Measurements from ENCODE around the gene PDXP.
"Not testable (repeated sequence)": the region's sequence is repeated elsewhere in the genome, so short reads cannot be mapped to it uniquely, and the experiment has no call there.

The PDXP gene

GRCh38 chr22:37658133-37659065 is at the start of gene PDXP:
TSS of gene PDXP (plus strand) at chr22:37658723. CDS start at chr22:37658783, 60 bp downstream.
- peak; percentile 100 for DNase-seq (ENCODE audit: low spot score)

DNA sequence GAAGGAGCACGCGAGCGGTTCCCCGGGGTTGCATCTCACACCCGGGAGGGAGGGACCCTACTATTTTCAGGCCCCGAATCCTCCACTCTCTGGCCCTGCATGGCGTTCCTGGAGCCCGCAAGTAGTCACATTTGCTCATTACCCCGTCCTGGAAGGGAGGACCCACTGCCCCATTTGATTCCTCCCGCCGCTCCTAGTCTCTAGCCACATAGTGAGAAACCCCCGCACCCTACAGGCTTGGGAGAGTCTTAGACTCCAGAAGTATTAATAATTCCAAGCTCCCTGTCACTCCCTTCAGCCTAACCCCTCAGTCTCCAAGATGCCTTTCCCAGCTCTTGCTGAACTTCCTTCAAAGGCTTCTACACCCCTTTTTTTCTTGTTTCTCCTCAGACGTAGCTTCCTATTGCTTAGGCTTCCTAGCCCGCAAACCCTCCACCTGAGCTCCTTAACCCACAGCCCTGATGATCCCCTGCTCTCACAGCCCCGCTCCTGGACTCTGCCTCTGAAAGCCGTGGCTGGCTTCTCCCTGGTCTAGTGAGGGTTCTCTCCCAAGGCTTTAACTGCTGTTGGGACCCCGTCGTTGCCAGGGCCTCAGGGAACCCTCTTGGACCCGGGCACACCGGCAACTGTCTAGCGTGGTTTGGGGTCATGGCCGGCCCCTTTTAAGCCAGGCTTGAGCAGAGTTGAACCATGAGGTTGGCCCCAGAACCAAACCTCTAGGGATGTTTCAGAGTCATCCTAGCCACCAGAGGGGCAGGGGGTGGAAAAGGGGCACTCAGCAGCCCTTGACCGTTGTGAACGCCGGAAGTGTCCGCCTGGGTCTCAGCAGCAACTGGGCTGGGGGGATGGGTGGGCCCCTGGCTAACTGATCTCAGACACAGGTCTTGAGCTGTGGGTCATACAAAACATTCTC is 49.0 kb upstream of the PDXP start:
- DNase-seq (ENCODE audit: low spot score): no peak

DNA sequence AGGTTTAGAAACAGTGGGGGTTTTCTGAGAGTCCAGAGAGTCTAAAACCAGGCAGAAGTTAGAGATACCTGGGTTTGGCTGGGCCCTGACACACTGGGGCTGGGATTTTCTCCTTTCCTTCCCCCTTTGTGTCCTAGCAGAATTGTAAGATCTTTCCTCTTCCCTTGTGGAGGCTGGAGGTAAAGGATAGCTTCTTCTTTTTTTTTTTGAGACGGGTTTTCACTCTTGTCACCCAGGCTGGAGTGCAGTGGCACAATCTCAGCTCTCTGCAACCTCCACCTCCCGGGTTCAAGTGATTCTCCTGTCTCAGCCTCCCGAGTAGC is 48.4 kb upstream of the PDXP start:
- DNase-seq (ENCODE audit: low spot score): not testable (repeated sequence)

DNA sequence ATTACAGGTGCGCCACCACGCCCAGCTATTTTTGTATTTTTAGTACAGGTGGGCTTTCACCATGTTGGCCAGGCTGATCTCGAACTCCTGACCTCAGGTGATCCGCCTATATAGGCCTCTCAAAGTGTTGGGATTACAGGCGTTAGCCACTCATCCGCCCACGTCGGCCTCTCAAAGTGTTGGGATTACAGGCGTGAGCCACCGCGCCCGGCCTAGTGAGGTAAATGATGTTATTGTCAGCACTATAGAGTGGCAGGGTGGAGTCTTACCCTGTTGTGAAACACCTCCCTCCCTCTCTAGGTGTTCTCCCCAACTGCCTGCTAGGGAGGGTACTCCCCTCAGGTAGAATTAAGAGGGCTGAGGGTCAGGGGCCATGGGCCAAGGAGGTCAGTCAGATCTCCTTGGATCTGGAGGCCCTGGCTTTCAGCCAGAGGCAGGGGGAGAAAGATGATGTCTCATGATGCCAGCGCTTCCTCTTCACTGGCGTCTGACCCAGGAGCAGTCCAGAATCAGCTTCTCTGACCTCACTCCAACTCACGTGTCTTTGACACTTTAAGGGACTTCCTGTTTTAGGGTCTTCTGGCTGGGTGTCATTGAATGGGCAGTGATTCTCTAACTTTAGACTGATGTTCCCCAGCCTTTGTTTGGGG is 47.9 kb upstream of the PDXP start:
- no peak for DNase-seq (ENCODE audit: low spot score)

- DNase-seq (ENCODE audit: low spot score): no peak
Observed at GRCh38 chr22:37611207-37611606, 47.3 kb upstream of the PDXP start.

DNA sequence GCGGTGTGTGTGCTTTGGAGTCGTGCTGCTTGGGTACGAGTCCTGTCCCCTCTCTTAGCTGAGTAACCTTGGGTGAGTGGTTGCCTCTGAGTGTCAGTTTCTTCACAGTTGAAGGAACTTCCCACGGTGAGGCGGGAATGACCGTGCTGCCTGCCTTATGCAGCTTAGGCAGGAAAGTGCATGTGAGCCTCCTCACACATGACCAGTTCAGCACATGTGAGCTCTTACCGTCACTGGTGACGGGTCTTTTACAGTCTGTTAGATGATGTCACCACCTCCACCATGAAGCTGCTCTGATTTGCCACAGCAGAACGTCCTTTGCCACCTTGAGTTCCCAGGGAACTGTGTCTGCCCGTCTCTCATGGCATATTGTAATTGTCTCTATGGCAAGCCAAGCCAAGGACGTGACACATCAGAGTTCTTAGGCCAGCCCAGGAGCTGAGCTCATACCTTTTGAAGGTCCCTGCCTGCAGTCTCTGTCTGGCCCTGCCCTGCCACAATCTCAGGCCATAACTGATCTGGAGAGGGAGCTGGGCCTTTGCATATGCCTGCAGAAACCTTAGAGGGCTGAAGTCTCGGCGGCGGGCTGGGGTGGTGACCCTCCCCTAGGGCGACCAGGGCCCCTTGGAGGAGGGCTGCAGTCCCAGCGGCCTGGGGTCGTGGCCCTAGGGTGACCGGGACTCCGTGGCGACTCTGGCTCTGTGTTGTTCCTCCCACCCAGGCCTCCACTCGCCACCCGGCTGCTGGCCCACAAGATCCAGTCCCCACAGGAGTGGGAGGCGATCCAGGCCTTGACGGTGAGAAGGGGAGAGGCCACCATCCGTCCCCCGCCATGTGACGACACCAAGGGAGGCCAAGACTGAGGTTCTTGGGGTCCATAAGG is 42.1 kb upstream of the PDXP start:
- no peak for DNase-seq (ENCODE audit: low spot score)

DNA sequence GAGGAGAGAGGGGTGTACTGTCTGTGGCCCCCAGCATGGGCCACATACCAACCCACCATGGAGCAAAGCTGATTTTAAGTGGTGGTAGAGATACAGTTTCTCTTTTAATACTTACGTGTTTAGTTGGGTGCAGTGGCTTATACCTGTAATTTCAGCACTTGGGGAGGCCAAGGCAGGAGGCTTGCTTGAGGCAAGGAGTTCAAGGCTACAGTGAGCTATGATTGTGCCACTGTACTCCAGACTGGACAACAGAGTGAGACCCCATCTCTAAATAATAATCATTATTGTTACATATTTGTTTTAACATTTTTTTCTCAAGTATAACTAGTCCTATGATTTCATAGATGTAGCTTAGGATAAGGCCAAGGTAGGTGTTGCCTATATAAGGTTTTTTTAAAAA is 41.1 kb upstream of the PDXP start:
- DNase-seq (ENCODE audit: low spot score): no peak

DNA sequence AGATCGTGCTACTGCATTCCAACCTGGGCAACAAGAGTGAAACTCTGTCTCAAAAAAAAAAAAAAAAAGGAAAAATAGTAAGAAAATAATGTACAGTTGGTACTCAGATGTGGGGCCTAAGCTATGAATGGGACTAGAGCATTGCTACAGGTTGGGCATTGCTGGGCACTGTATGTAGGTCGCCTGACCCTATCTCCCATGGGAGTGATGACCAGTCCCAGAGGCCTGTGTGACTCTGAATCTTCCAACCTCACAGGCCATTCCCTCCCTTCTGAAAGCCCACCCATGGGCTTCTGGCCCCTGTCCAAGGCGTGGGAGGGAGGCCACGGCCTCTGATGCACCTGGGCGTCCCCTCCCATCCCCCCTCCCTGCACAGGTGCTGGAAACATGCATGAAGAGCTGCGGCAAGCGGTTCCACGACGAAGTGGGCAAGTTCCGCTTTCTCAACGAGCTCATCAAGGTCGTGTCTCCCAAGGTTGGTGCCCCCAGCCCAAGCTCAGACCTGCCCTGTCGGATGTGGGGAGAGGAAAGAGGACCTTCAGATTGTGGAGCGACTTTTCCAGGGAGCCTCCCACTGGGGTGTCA is 40.4 kb upstream of the PDXP start:
- DNase-seq (ENCODE audit: low spot score): no peak

DNA sequence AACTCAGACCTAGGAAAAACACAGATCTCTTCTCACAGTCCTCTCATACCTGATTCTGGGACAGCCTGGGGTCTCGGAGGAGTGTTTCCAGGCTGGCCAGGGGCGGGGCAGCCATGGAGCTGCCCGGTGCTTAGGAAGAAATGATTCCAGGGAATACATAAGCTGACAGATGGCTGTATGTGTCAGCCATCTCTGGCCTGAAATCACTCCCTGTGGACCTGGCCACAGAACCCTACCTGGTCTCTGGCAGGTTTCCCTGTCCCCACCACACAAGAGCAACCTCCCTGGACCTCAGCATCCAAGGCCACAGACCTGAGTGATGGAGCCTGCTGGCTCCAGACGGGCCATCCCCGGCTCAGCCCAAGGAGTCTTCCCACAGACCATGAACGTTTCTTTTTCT is 39.8 kb upstream of the PDXP start:
- DNase-seq (ENCODE audit: low spot score): no peak

DNA sequence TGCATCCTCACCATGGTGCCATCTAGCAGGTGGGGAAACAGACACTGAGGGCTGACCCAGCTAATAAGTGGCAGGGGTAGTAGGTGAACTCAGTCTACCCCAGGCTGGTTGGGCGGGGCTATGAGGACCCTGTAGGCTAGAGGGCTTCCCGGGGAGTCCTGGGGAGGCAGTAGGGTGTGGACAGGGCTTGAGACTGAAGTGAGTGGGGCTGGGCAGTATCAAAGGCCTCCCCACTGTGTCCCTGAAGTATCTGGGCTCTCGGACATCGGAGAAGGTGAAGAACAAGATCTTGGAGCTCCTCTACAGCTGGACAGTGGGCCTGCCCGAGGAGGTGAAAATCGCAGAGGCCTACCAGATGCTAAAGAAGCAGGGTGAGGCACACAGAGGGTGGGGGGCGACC is 38.5 kb upstream of the PDXP start:
- no peak for DNase-seq (ENCODE audit: low spot score)

GRCh38 chr22:37621352-37621860 is 37.1 kb upstream of the PDXP start:
- DNase-seq (ENCODE audit: low spot score): no peak

DNA sequence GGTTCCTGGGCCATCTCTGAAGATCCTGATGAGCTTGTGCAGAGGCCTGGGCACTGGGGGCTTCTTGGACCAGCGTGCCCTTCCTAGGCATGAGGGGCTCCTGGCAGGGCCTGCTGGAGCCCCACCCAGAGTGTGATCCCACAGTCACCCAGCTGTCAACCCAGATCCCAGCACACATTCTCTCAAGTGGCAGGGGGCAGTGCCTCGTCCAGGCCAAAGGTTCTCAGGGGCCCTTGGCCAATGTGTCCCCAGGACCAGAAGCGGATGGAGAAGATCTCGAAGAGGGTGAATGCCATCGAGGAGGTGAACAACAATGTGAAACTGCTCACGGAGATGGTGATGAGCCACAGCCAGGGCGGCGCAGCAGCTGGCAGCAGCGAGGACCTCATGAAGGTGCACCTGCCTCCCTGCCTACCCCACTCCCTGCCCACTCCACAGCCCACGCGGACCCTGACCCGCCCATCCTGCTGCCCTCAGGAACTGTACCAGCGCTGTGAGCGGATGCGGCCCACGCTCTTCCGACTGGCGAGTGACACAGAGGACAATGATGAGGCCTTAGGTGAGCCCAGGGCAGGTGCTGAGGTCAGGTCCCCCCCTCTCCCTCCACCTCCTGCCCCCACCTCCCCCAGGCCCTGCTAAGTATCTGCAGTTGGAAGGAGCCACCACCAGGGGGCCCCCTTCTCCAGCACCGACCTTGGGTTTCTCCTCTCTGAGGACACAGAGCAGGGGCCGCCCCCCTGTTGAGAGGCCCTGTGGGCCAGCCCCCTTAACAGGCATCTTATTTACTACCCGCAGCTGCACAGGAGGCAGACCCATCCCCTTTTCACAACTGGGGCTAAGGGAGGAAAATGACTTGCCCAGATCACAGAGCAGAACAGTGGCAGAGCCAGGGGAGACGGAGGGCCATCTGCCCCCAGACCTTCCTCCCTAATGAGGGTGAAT is 35.2 kb upstream of the PDXP start:
- peak; percentile 81 for DNase-seq (ENCODE audit: low spot score)

- no peak for DNase-seq (ENCODE audit: low spot score)
Observed at GRCh38 chr22:37624017-37624365, 34.5 kb upstream of the PDXP start.

DNA sequence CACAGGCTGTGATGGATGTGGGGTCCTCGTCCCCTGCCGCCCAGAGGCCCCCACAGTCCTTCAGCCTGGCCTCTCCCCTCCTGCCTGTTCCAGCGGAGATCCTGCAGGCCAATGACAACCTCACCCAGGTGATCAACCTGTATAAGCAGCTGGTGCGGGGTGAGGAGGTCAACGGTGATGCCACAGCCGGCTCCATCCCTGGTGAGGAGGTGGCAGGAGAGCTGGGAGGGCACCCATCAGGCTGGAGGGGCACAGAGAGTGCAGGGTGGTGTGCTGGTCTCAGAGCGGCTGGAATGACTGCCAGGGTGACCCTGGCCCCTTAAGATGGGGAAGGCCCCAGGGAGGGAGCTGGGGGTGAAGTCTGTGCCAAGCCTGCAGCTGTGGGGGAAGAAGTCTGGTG is 33.6 kb upstream of the PDXP start:
- no peak for DNase-seq (ENCODE audit: low spot score)

DNA sequence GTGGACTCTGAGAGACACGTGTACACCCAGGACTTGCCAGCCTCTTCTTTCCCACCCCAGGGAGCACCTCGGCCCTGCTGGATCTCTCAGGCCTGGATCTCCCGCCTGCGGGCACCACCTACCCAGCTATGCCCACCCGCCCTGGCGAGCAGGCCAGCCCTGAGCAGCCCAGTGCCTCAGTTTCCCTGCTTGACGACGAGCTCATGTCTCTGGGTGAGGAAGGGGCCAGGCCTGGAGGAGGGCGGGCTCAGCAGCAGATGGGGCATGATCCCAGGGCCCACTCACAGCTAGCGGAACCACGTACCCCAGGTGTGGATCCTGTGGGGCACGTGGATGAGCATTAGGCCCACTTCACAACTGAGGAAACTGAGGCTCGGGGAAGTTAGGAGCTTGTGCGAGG is 32.8 kb upstream of the PDXP start:
- DNase-seq (ENCODE audit: low spot score): no peak

GRCh38 chr22:37626144-37626543 is 32.4 kb upstream of the PDXP start:
- DNase-seq (ENCODE audit: low spot score): peak; percentile 64

- no peak for DNase-seq (ENCODE audit: low spot score)
Observed at GRCh38 chr22:37626556-37627075, 31.9 kb upstream of the PDXP start.

DNA sequence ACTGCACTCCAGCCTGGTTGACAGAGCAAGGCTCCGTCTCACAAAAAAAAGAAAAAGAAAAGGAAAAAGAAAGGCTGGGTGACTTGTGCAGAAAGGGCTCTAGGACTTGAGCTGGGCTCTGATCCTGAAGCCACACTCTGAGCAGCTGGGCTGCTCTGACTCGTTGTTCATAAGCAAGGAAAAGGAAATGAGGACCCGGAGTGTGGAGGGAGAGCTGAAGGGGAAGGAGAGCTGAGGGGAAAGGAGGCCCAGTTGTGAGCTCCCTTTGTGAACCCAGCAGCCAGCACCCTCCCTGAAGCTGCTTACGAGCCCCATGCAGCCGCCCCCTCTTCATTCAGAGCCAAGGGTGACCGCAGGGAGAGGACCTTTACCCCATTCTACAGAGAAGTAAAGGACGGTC is 31.4 kb upstream of the PDXP start:
- no peak for DNase-seq (ENCODE audit: low spot score)

DNA sequence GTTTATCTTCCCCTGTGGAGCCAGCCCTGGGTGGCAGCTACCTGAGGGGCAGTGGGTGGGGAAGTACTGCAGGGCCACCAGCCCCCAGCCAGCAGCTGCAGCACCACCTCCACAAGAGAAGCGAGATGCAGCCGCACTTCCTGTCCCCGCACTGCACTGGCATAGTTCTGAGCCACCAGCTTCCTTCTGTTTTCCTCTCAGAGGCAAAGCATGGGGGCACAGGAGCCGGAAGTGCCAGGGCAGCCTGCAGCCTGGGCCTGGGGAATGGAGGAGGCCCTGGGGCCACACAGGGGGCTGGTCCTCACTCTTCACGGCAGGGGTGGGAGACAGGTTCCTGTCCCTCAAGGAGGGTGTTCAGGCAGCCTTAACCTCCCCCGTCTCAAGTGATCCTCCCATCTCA is 31.0 kb upstream of the PDXP start:
- no peak for DNase-seq (ENCODE audit: low spot score)

GRCh38 chr22:37628830-37629229 is 29.7 kb upstream of the PDXP start:
- no peak for DNase-seq (ENCODE audit: low spot score)

Measured in HuH-7.5 (cell line).